H9 (cell line): ENCODE data around the gene CLVS2. TPM values are rescaled to one million over a fixed set of nuclear protein-coding genes. Genes with fewer than 3 reads are reported as not detected.
A peak's percentile ranks its signal among the peaks of the same experiment; 100 is the strongest.

Experiments
- DNase-seq: peaks from one replicate; pipeline ENCODE4 v3.0.0-alpha.2; 2017
- H2AFZ ChIP-seq: one replicate; pipeline ENCODE4 v1.6.1; 2013; ENCODE audit warnings: mild to moderate bottlenecking, low read length, control low read depth, moderate library complexity
- H2AK5ac ChIP-seq: 2 replicates; pipeline ENCODE4 v1.6.1; 2013; ENCODE audit warnings: low read length, control low read depth, mixed read lengths; ENCODE audit not compliant: insufficient read length
- H2BK120ac ChIP-seq: one replicate; pipeline ENCODE4 v1.6.1; 2013; ENCODE audit warnings: low read depth, mild to moderate bottlenecking, low read length, control low read depth, inconsistent platforms; ENCODE audit not compliant: poor library complexity, severe bottlenecking
- H2BK12ac ChIP-seq: 2 replicates; pipeline ENCODE4 v1.6.1; 2013; ENCODE audit warnings: low read length, control low read depth, mixed read lengths, low read depth; ENCODE audit not compliant: insufficient read length
- H2BK15ac ChIP-seq: 2 replicates; pipeline ENCODE4 v1.6.1; 2013; ENCODE audit warnings: low read depth, low read length, control low read depth
- H2BK20ac ChIP-seq: one replicate; pipeline ENCODE4 v1.6.1; 2013; ENCODE audit warnings: low read depth, mild to moderate bottlenecking, low read length, control low read depth, inconsistent platforms; ENCODE audit not compliant: poor library complexity, severe bottlenecking
- H2BK5ac ChIP-seq: 2 replicates; pipeline ENCODE4 v1.6.1; 2013; ENCODE audit warnings: low read length, control low read depth, mixed read lengths; ENCODE audit not compliant: insufficient read length
- H3K14ac ChIP-seq: 2 replicates; pipeline ENCODE4 v1.6.1; 2013; ENCODE audit warnings: low read length, control low read depth; ENCODE audit not compliant: insufficient read depth
- H3K18ac ChIP-seq: 2 replicates; pipeline ENCODE4 v1.6.1; 2013; ENCODE audit warnings: low read depth, mild to moderate bottlenecking, mixed read lengths, low read length, control low read depth; ENCODE audit not compliant: insufficient read length
- H3K23ac ChIP-seq: 2 replicates; pipeline ENCODE4 v1.6.1; 2013; ENCODE audit warnings: low read length, control low read depth, mixed read lengths, low read depth; ENCODE audit not compliant: insufficient read length
- H3K23me2 ChIP-seq: 2 replicates; pipeline ENCODE4 v1.6.1; 2013; ENCODE audit warnings: low read depth, mild to moderate bottlenecking, mixed read lengths, low read length, control low read depth; ENCODE audit not compliant: insufficient read length, poor library complexity, severe bottlenecking
- H3K27ac ChIP-seq: 2 replicates; pipeline ENCODE4 v1.5.1; 2013; ENCODE audit warnings: low read length, control low read depth, mixed read lengths, low read depth; ENCODE audit not compliant: insufficient read length
- H3K27me3 ChIP-seq: 2 replicates; pipeline ENCODE4 v1.6.1; 2013; ENCODE audit warnings: low read length, control low read depth, inconsistent platforms; ENCODE audit not compliant: insufficient read depth
- H3K4ac ChIP-seq: 2 replicates; pipeline ENCODE4 v1.6.1; 2013; ENCODE audit warnings: low read depth, mild to moderate bottlenecking, control low read depth, inconsistent platforms, low read length, moderate library complexity
- H3K4me1 ChIP-seq: 2 replicates; pipeline ENCODE4 v1.6.1; 2013; ENCODE audit warnings: low read length, control low read depth, inconsistent platforms; ENCODE audit not compliant: insufficient read depth
- H3K4me2 ChIP-seq: 2 replicates; pipeline ENCODE4 v1.6.1; 2013; ENCODE audit warnings: low read length, control low read depth, mixed read lengths; ENCODE audit not compliant: insufficient read length, insufficient read depth
- H3K56ac ChIP-seq: 2 replicates; pipeline ENCODE4 v1.6.1; 2013; ENCODE audit warnings: low read depth, mild to moderate bottlenecking, mixed read lengths, low read length, control low read depth; ENCODE audit not compliant: insufficient read length
- H3K79me1 ChIP-seq: 2 replicates; pipeline ENCODE4 v1.6.1; 2013; ENCODE audit warnings: low read depth, mild to moderate bottlenecking, moderate library complexity, low read length, control low read depth, inconsistent platforms; ENCODE audit not compliant: insufficient read depth, poor library complexity, severe bottlenecking
- H3K79me2 ChIP-seq: 2 replicates; pipeline ENCODE4 v1.6.1; 2013; ENCODE audit warnings: low read length, control low read depth, inconsistent platforms; ENCODE audit not compliant: insufficient read depth
- H3K9ac ChIP-seq: 2 replicates; pipeline ENCODE4 v1.6.1; 2013; ENCODE audit warnings: low read length, control low read depth, mixed read lengths; ENCODE audit not compliant: insufficient read length; ENCODE audit errors: extremely low read depth
- H3K9me3 ChIP-seq: one replicate; pipeline ENCODE4 v1.6.1; 2013; ENCODE audit warnings: low read depth, low read length, inconsistent platforms; ENCODE audit not compliant: control insufficient read depth
- H3T11ph ChIP-seq: one replicate; pipeline ENCODE4 v1.6.1; 2013; ENCODE audit warnings: mild to moderate bottlenecking, low read length, control low read depth, inconsistent platforms
- H4K20me1 ChIP-seq: one replicate; pipeline ENCODE4 v1.6.1; 2013; ENCODE audit not compliant: control insufficient read depth, insufficient read length, insufficient read depth
- H4K5ac ChIP-seq: 2 replicates; pipeline ENCODE4 v1.6.1; 2013; ENCODE audit warnings: low read depth, mild to moderate bottlenecking, mixed read lengths, low read length, control low read depth; ENCODE audit not compliant: insufficient read length
- H4K8ac ChIP-seq: replicated peaks from 2 replicates; pipeline ENCODE4 v1.6.1; 2013; ENCODE audit warnings: low read length, control low read depth, mixed read lengths, low read depth; ENCODE audit not compliant: insufficient read length
- H4K91ac ChIP-seq: 2 replicates; pipeline ENCODE4 v1.6.1; 2013; ENCODE audit warnings: low read depth, mild to moderate bottlenecking, moderate library complexity, mixed read lengths, low read length, control low read depth; ENCODE audit not compliant: insufficient read length
- H3K27ac Mint-ChIP-seq, 3 experiments: 2 replicates in 2 of 3; 3 replicates in 1 of 3; pipeline ENCODE4 v1.8.0; 2020 to 2021; ENCODE audit warnings: mixed read lengths in 3 of 3, mild to moderate bottlenecking in 1 of 3, moderate library complexity in 1 of 3
- H3K27me3 Mint-ChIP-seq: 2 replicates; pipeline ENCODE4 v1.8.0; 2021; ENCODE audit warnings: low read depth, mild to moderate bottlenecking, moderate library complexity, mixed read lengths
- H3K36me3 Mint-ChIP-seq, 3 experiments: 2 replicates in 2 of 3; 3 replicates in 1 of 3; pipeline ENCODE4 v1.8.0; 2020 to 2021; ENCODE audit warnings: low read depth in 3 of 3, mixed read lengths in 3 of 3; ENCODE audit not compliant: insufficient read depth in 1 of 3
- H3K4me1 Mint-ChIP-seq, 2 experiments: 2 replicates each; pipeline ENCODE4 v1.8.0; 2020; ENCODE audit warnings: mixed read lengths in 2 of 2
- H3K4me3 Mint-ChIP-seq, 2 experiments: 2 replicates in 1 of 2; 3 replicates in 1 of 2; pipeline ENCODE4 v1.8.0; 2020 to 2021; ENCODE audit warnings: mild to moderate bottlenecking in 2 of 2, mixed read lengths in 2 of 2, moderate library complexity in 1 of 2
- H3K9me3 Mint-ChIP-seq, 2 experiments: 2 replicates in 1 of 2; 3 replicates in 1 of 2; pipeline ENCODE4 v1.8.0; 2020; ENCODE audit warnings: mild to moderate bottlenecking in 2 of 2, mixed read lengths in 2 of 2, moderate library complexity in 1 of 2
- CTCF ChIP-seq: fragments of 200-600 bp; sonication (generic); conservative IDR thresholded peaks from 3 replicates; pipeline ENCODE4 v1.8.0; 2021; ENCODE audit warnings: antibody characterized with exemption, mild to moderate bottlenecking
- WGBS: extraction: QIAGEN DNeasy Blood & Tissue Kit; methylation state at CpG from one replicate; pipeline ENCODE4 v1.1.7; 2013; ENCODE audit warnings: missing lambda C conversion rate, low lambda C conversion rate, mixed read lengths; ENCODE audit not compliant: insufficient read length; ENCODE audit errors: extremely low coverage; 5-methylcytosine and 5-hydroxymethylcytosine counted together
- long read RNA-seq: library from polyadenylated mRNA; unstranded; transcript quantifications from one replicate; pipeline ENCODE4 v2.0.0, GENCODE V29; 2020
- total RNA-seq: library from RNA; stranded (reverse); gene quantifications from 2 replicates; pipeline ENCODE4 v1.2.1, GENCODE V29; 2021

CLVS2 gene
- total RNA-seq: 0.15 and 0.26 TPM in 2 replicates
- long read RNA-seq: 0 reads

GRCh38 chr6:122995921-122996793, at the start of gene CLVS2:
TSS of gene CLVS2 (plus strand) at chr6:122996235. CDS start at chr6:122997778, 1,543 bp downstream.
- Histone ChIP-seq H3K23me2 (peaks cover 14% of the 10 kb centered on the region), H3K9me3 (no peaks in the 10 kb centered on the region), H2BK5ac (no peak within 1 kb of the TSS), H2BK15ac (no peak within 1 kb of the TSS), H3K56ac (no peak within 1 kb of the TSS), H4K91ac (no peak within 1 kb of the TSS), H2BK20ac (no peak within 1 kb of the TSS), H3K4me1 (no peaks in the 10 kb centered on the region), H2BK12ac (no peak within 1 kb of the TSS), H3K18ac (peak within 1 kb of the TSS; percentile 51), H3K27me3 (peaks cover 13% of the 10 kb centered on the region; the same call in 1 of the 2 replicates), H2AK5ac (no peak within 1 kb of the TSS), H3K23ac (no peak within 1 kb of the TSS), H4K5ac (no peak within 1 kb of the TSS), H3K4ac (no peak within 1 kb of the TSS), H3K9ac (peak within 1 kb of the TSS; percentile 56), H4K20me1 (peaks cover 5% of the 10 kb centered on the region), H3K27ac (no peak within 1 kb of the TSS), H3K79me1 (no peaks in the 10 kb centered on the region), H3K79me2 (no peaks in the 10 kb centered on the region), H3K14ac (peak within 1 kb of the TSS; percentile 2; the same call in 1 of the 2 replicates), H4K8ac (no peak within 1 kb of the TSS), H3K4me2 (peak within 1 kb of the TSS; percentile 85), H3T11ph (no peak within 1 kb of the TSS), H2BK120ac (no peak within 1 kb of the TSS), H2AFZ (peak within 1 kb of the TSS; percentile 40)
- Mint-ChIP-seq H3K36me3 (no peaks in the 10 kb centered on the region), H3K27ac (no peak within 1 kb of the TSS; a peak in 2 of 7 replicates), H3K4me3 (peak within 1 kb of the TSS; percentile 72 to 92), H3K9me3 (no peaks in the 10 kb centered on the region), H3K27me3 (peaks cover 87% of the 10 kb centered on the region), H3K4me1 (peaks cover 10 to 18% of the 10 kb centered on the region in 2 experiments)
- no CpG with 5 or more reads among the region's 75 CpGs for WGBS
- peak; percentile 78 for DNase-seq
- TF ChIP-seq CTCF: no peak
